HG03159 (cell line): ENCODE measurements around the gene RAB5B.
A peak's percentile ranks its signal among the peaks of the same experiment; 100 is the strongest.
"Not testable (repeated sequence)": the region's sequence is repeated elsewhere in the genome, so short reads cannot be mapped to it uniquely, and the experiment has no call there.

Source experiments
- ATAC-seq: cut with Tn5 transposase; IDR thresholded peaks from one replicate; pipeline ENCODE4 v1.9.1; 2021; ENCODE audit warnings: mild to moderate bottlenecking, moderate library complexity; ENCODE audit not compliant: unreplicated experiment

Gene RAB5B

GRCh38 chr12:55982319-55982936, 8.6 kb downstream of the RAB5B start:
- peak; percentile 79 for ATAC-seq

DNA sequence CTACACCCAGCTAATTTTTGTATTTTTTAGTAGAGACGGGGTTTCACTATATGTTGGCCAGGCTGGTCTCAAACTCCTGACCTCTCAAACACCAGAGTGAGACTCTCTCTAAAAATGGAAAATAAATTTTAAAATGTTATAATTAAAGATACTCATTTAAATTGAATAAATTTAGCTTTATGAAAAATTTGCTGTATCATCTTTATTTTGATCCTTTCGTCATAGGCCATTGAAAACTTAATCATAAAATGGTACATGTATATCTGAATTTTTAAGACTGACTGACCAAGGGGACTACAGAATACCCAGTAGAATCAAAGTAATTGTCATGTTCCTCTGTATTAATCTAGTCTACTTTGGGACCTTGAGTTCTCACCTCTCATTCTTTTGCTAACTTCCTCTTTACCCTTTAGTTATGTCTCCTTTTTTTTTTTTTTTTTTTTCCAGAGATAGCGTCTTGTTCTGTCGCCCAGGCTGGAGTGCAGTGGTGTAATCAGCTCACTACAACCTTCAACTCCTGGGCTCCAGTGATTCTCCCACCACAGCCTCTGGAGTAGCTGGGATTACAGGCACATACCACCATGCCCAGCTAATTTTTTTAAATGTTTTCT, 9.5 kb downstream of the RAB5B start:
- no peak for ATAC-seq

DNA sequence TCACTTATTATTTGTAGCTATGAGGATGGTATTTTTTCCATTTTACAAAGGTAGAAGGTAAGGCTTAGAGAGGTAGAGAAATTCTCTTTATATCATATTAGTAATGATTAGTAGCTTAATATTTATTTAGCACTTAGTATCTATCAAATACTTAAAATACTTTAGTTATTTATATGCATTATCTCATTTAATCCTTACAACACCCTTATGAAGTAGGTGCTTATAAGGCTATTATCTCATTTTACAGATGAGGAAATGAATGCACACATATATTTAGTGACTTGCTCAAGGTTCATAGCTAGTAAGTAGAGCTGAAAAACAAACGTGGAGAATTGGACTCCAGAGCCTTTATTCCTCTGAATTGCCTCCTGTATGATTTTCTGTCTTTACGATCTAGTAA, 11.0 kb downstream of the RAB5B start:
- ATAC-seq: no peak

DNA sequence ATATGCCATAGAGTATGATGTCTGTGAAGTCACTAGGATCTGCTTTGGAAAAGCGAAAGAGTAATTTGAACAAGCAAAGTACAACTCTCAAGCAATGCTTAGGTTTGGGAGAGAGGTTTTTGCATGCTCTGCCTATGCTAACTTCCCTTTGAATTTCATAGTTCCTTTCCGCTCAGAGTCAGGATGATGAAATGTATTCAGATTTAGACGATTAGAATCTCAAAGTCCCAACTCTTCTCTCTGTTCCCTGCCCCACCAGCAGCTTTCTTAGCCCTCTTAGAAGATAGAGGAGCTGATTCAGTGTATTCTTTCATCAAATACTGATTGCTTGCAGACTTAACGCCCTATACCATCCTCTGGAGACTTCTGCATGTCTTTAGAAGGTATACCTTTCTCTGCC, 11.5 kb downstream of the RAB5B start:
- no peak for ATAC-seq

DNA sequence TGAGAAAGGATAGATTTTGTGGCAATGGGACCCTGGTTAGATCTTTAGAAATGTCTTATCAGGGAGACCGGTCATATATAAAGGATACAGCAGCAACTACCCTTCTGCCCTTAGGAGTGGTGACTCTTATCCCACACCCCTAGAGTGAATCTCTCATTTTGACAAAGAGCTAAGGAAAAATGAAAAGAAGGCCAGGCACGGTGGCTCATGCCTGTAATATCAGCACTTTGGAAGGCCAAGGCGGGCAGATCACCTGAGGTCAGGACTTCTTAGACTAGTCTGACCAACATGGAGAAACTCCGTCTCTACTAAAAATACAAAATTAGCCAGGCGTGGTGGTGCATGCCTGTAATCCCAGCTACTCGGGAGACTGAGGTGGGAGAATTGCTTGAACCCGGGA, 12.1 kb downstream of the RAB5B start:
- ATAC-seq: not testable (repeated sequence)

DNA sequence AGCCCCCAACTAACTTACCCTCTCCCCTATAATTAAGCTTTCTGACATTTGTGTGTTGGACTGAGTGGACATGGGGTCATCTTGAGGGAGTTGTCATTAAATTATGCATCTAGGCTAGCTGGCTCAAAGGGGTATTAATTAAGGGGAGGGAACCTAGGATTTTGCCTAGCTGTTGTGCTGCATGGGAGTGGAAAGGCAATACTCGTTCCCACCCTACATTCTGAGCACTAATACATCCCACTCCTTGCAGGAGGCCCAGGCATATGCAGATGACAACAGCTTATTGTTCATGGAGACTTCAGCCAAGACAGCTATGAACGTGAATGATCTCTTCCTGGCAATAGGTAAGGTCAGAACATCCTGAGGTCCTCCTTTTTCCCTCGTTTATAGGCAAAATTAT, 17.2 kb downstream of the RAB5B start:
- ATAC-seq: no peak

DNA sequence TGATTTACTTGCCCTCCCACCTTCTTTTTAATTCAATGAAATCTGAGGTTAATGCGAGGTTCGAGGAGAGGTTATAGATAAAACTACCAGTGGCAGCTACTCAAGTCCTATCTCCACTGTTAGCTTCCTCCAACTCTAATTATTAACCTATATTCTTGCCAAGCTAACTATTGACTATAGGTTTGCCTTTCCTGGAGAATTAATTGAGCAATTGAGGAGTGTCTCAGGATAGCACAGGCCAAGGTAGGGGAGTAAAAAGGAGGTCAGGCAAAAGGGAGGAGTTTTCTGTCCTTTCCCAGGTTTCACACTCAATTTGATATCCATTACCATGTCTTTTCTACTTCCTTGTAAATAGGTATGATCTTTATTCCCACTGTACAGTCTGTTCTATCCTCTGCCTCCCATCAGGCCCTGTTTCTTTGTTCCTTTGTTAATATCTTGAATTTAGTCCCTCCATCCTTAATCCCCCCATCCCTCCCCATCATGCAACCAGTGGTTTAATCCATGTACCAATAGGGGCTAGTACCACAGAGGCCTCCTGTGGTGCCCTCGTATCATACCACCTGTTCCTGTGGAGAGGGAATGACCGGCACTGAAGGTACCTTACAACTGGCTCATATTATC, 19.5 kb downstream of the RAB5B start:
- no peak for ATAC-seq

DNA sequence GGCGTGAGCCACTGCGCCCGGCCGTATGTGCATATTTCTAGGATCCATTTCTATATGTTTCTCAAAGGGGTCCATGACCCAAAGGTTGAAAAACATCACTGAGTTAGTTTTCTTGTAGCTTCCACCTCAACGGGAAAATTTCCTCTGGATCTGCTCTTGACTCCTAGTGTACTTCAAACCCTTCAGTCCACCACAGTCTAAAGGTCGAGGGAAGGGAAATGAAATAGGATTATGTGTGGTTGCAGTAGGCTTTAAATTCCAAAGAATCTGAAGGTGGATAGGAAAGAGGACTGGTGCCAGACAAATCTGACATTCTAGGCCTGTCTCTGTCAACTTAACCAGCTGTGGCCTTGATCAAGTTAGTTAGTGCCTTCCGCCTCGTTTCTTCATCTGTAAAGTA, 21.5 kb downstream of the RAB5B start:
- ATAC-seq: no peak

DNA sequence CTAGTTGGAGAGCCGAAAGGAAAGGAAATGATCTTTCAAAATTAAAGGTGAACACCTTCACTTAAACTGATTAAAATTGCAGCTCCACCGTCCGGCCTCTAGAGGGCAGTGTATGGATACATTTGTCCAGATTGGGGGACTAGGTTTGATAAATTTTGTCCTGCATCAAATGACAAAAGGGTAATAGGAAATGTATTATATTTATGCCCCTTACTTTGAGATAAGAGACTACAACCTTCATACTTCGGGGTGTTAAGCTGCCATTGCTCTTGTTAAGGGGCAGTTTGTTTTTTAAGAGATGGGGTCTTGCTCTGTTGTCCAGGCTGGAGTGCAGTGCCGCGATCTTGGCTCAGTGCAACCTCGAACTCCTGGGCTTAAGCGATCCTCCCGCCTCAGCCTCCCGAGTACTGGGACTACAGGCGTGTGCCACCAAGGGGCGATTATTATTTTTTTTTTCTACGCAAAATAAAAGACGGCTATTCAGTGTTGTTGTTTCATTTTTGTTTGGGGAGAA, 22.4 kb downstream of the RAB5B start:
- ATAC-seq: no peak

GRCh38 chr12:55996715-55997534, 23.0 kb downstream of the RAB5B start, which contains the start of gene SUOX:
TSS of gene SUOX (plus strand) at chr12:55997276. CDS start at chr12:56002222, 4,946 bp downstream.
- peak; percentile 99 for ATAC-seq

DNA sequence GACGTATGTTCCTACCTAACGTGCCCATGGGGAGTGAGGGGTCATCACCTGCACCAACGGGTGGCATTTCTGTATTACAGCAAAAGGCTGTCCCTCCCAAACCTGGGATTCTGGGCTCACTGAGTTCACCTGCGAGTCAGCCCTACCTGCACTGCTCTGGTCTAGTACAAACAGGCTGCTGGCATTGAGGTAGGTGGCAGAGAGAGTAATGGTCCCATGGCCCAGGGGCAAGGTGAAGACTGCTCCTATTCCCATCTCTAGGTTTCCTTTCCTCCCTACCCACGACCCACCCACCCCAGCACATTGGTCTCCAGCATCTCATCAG, 23.6 kb downstream of the RAB5B start:
- no peak for ATAC-seq

- not testable (repeated sequence) for ATAC-seq
These were observed 25.6 kb downstream of the RAB5B start for GRCh38 chr12:55999522-55999921.

GRCh38 chr12:55999999-56000540, 26.2 kb downstream of the RAB5B start:
- not testable (repeated sequence) for ATAC-seq

DNA sequence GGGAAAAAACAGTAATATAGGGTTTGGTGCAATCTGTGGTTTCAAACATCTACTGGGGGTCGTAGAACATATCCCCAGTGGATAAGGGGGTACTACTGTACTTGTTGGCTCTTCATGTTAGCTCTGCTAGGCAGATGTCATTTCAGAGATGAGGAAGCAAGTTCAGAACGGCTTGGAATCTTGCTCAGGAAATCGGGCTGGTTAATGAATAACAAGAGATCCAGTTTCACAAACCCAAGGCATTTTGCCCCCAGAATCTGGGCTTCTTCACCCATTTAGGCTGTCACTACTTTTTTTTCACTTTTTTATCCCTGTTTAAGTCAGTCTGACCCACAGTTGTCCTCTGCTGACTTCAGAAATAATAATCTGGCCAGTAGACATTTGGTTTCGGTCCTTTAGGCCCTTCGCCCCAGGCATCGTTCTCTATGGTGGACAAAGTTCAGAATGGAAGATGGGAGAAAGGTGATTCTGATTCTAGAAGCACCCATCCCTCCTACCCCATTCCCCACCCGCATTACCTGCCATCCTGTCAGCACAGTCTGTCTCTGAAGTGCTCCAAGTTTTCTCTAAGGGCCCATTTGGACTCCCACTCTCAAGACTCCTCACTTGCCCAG, 27.7 kb downstream of the RAB5B start:
- ATAC-seq: no peak

DNA sequence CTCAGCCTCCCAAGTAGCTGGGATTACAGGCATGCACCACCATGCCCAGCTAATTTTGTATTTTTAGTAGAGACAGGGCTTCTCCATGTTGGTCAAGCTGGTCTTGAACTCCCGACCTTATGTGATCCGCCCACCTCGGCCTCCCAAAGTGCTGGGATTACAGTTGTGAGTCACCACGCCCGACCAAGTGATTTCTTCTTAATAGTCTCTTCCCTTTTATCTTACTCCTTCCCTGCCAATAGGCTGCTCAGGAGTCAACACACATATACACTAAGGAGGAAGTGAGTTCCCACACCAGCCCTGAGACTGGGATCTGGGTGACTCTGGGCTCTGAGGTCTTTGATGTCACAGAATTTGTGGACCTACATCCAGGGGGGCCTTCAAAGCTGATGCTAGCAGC, 29.5 kb downstream of the RAB5B start:
- ATAC-seq: not testable (repeated sequence)

GRCh38 chr12:56004211-56004610, 30.3 kb downstream of the RAB5B start:
- no peak for ATAC-seq

DNA sequence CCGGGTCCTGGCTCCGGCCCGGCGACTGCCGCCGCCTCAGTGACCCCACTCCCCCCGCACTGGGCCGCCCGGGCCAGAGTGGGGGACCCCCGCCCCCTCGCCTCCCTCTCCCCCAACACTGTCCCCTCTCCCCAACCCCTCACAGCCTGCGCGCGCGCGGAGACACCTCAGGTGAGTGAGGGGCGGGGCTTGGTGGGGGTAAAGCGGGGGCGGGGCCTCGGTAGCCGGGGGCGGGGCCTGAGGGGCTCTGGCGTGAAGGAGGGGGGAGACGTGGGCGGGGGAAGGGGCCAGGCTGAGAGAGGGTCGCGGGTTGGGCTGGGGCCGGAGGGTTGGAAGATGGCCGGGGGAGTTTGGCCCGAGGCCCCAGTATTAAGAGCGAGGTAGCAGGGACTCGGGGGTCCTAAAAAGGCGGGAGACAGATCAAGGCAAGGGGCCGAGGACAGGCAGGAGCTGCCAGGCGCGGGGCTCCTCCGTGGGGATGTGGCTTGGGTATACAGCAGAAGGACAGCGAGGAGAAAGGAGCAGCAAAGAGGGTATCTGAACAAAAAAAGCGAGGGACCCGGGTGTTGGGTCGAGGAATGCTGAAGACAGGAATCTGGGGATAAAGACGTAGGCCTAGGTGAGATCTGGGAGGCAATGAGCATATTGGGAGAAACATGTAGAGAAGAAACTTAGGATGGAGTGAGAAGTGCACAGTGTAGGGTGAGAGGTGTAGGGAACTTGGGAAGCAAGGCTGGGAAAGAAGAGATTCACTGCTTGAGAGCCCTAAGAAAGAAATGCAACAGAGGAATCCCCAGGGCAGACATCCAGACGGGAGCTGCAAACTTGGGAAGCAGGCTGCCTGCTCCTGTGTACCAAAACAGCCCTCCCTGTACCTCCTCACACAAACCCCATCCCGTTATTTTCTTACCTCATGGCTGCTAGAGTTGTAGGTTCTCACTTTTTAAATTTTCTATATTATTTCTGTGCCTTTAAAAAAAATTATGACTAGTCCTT, 34.0 kb downstream of the RAB5B start:
- ATAC-seq: peak; percentile 42

- ATAC-seq: no peak
These were observed 36.3 kb downstream of the RAB5B start for GRCh38 chr12:56010111-56010570.

- ATAC-seq: no peak
These were observed 37.7 kb downstream of the RAB5B start for GRCh38 chr12:56011509-56012090.
